Activated T-cell treated with anti-CD3 and anti-CD28 coated beads, Interleukin-2, amount 50 U/mL, for 48 hours (primary cell): Measurements from ENCODE around the gene MYMX.
"Not testable (repeated sequence)": the region's sequence is repeated elsewhere in the genome, so short reads cannot be mapped to it uniquely, and the experiment has no call there.

Experiments used
- DNase-seq, 2 experiments: peaks; one replicate each; pipeline ENCODE4 v3.0.0-alpha.2; 2020

Gene MYMX

DNA sequence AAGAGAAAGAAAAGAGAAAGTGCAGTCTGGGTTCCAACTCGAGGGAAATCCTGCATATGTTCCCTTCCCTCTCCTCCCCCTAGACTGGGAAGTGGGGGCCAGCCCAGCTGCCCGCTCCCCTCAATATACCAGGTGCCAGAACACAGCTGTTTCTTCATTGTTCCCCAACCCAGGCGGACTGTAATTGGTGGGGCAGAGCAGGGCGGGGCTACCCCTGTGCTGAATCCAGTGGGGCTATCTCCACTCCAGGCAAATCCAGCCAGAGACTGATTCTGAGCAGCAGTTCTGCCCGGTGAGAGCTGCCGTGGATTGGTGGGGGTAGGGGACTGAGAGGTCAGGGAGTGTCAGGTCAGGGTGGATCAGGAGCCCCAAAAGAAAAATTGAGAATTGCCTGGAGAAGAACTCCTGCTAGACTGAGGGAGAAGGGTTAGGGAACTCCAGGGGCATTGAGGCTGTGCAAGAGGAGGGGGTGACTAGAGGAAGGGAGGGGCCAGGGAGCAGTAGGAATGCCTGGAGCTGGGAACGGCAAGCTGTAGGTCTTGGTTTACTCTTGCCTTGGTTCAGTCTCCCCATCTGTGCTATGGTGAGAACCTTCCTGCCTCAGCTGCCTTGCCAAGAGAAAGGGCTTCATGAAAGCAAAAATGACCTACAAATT, at the start of gene MYMX:
Gene MYMX, plus strand, starts transcription at position 250 of the 655 bp plus-strand sequence. CDS start 546 bp downstream, outside the sequence.
- DNase-seq, result no peak

GRCh38 chr6:44167567-44167966, 49.2 kb upstream of the MYMX start:
- DNase-seq, result no peak

- DNase-seq, result no peak
Measured at GRCh38 chr6:44169154-44169553, 47.6 kb upstream of the MYMX start.

- no peak for DNase-seq
Measured at GRCh38 chr6:44169886-44170570, 46.7 kb upstream of the MYMX start.

- no peak for DNase-seq
Measured at GRCh38 chr6:44171899-44172546, 44.7 kb upstream of the MYMX start.

- DNase-seq, result peak; percentile 86 to 88
Measured at GRCh38 chr6:44172731-44173500, 43.8 kb upstream of the MYMX start.

DNA sequence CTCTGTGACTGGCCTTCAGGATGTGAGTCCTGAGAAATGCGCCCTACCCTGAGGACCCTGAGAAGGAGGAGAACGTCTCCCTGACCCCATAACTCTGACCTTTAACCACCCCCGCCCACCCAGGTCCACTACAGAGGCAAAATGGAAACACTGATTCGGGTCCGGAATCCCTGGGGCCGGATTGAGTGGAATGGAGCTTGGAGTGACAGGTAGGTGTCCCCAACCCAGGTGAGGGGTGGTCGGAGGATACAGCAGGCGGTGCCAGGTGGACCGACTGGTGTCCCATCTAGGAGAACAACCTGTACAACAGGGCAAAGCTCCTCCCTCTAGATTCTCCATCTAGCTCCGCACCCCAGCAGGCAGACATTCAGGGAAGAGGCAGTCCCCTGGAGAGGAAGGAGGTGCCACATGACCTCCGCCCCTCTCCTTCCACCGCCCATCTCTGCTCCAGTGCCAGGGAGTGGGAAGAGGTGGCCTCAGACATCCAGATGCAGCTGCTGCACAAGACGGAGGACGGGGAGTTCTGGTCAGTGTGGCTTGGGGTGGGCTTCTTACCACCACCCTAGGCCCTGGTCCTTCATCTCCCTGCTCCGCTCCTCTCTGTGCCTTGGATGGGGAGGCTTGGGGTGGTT, 40.5 kb upstream of the MYMX start:
- DNase-seq, result no peak

- DNase-seq, result peak; percentile 35 to 47
Measured at GRCh38 chr6:44176762-44177509, 39.8 kb upstream of the MYMX start.

- DNase-seq, result no peak
Measured at GRCh38 chr6:44177691-44178423, 38.9 kb upstream of the MYMX start.

DNA sequence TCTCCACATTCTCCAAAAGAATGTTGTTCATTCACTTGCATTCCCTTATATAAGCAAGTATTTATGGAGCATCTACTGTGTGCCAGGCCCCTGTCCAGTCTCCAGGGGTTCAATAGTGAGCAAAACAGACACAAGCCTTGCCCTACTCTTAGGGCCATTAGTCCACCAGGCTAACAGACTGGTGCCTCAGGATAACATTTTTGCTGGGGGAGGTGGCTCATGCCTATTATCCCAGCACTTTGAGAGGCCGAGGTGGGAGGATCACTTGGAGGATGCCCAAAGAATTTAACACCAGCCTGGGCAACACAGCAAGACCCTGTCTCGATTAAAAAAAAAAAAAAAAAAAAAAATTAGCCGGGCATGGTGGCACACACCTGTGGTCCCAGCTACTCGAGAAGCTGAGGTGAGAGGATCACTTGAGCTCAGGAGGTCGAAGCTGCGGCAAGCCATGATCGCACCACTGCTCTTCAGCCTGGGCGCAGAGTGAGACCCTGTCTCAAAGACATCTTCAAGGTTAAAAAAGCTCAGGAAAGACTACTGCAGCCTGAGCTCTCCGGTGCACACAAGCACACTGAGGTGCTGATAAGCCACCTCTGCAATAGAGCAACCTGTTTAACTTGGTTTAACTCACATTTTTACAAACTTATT, 38.2 kb upstream of the MYMX start:
- DNase-seq, result no peak

GRCh38 chr6:44179072-44179536, 37.6 kb upstream of the MYMX start:
- no peak for DNase-seq

GRCh38 chr6:44179648-44180047, 37.1 kb upstream of the MYMX start:
- DNase-seq, result no peak

GRCh38 chr6:44180406-44180805, 36.3 kb upstream of the MYMX start:
- DNase-seq, result no peak

DNA sequence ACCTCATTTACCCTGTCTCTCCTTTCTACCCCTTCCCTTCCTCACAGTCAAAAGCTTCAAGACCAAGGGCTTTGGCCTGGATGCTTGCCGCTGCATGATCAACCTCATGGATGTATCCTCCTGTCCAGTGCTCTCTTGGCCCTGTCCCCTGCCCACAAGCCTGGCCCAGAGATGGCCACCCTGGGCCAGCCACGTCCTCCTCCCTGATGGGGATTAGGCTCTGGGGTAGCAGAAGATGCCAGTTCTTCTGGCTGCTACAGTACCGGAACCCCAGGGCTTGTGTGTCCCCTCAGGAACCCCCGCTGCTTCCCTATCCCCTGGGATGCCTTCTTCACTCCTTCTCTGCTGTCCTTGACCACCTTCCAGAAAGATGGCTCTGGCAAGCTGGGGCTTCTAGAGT, 35.8 kb upstream of the MYMX start:
- DNase-seq, result no peak

GRCh38 chr6:44181784-44182183, 34.9 kb upstream of the MYMX start:
- DNase-seq, result not testable (repeated sequence)

- DNase-seq, result no peak
Measured at GRCh38 chr6:44182911-44183390, 33.8 kb upstream of the MYMX start.

- DNase-seq, result no peak
Measured at GRCh38 chr6:44183783-44184182, 32.9 kb upstream of the MYMX start.

- not testable (repeated sequence) for DNase-seq
Measured at GRCh38 chr6:44185356-44185755, 31.4 kb upstream of the MYMX start.

DNA sequence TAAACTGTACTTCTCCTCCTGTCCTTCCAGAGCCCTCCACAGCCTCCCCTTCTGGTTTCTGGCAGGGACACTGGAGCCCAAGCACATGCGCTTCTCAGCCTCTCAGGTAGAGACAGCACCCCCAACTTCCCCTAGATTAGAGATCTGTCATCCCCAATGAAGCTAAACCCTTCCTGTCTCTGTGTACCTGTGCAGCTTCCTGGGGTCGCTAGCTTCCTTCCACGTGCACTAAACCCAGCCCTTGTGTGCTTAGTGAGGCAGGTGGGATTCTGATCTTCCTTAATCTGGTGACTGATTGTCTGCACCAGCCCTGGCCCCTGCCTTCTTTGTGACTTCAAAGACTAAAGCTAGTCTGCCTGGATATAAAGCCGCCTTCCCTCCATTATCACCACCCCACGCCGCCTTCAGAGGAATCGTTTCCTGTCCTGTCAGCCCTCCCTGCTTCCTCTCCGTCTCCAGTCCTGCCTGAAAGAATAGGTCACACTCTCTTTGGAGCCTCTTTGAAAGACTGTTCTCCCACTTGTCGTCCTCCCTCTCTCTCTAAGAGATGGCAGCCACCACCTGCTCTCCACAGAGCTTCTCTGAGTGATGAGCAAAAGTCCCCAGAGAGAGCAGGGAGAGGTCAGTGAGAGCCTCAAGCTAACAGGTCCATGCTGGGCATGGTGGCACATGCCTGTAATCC, 30.6 kb upstream of the MYMX start:
- no peak for DNase-seq

DNA sequence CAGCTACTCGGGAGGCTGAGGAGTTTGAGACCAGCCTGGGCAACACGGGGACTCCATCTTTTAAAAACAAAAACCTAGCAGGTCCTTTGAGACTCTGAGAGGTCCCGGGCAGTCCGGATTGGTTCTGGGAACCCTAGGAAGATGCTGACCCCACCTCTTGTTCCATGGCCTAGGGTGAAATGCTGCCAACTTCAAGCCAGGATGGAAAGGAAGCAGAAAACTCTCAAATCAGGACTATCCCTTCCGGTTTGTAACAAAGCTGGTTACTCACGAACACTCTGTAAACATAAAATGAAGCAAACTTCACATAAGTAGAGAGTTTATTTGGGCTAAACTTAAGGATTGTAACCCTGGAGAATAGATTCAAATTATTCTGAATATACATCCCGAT, 30.1 kb upstream of the MYMX start:
- no peak for DNase-seq
